Stimulated activated CD4-positive, alpha-beta T cell treated with anti-CD3 and anti-CD28 coated beads, Interleukin-1b, Interleukin-23, amount 100 ng/mL, for 48 hours (primary cell): Measurements from ENCODE around the gene APLN.

Experiments
- DNase-seq: peaks from one replicate; pipeline ENCODE4 v3.0.0-alpha.2; 2020

APLN gene, protein sequence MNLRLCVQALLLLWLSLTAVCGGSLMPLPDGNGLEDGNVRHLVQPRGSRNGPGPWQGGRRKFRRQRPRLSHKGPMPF

DNA sequence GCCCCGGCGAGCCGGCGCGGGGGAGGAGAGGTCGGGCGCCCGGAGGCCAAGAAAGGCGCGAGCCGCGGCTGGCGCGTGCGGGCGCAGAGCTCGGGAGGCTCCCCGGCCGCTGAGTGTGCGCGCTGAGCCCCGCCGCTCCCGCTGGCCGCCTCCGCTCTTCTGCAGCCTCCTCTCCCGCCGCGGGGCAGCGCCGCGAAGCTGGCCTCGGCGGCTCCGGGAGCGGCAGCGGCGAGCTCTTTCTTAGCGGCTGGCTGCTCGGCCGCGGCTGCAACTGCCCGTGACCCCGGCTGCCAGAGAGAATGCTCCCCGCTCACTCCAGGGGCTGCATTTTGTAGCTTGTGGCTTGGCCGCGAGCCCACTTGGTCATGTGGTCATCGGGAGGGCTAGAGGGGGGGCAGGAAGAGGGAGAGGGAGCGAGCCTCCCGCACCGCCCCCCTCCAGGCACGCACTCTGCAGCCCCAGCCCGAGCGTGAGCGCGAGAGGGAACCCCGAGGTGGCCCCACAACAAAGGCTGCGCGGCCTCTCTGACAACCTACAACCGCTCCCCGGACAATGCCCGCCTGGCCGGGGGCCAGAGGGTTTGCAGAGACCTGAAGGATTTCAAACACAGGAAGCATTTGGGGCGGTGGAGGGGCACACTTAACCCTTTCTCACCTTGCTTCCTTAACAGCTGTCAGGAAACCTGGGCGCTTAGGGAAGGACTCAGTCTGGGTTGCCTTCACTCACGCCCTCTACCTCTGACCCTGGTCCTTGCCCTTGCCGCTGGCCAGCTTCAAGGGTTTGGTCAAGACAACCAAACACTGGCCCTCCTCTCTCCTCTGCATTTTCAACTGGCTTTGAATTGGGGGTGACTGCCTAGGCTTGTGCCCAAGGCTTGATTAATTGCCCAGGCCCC lies at the start of gene APLN:
Gene APLN, minus strand, starts transcription at position 305 of the 895 bp plus-strand sequence. CDS start 326 bp downstream, outside the sequence.
- DNase-seq: no peak

DNA sequence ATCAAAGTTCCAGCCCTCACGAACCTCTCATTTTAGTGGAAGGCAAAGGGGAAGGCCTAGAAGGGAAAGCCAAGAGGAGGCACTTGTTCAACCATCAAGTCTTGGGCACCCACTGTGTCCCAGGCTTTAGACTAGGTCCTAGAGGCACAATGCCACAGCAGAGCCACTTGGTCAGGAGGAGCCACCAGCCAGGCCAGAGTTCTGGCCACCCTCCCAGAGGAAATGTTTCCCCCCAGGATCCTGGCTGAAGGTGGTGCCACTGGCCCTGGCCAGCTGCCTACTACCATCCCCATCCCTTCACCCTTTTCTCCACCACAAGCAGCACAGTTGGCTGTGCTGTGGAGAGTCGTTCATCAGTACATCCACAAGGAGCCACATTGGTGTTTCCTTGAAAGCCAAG lies 49.7 kb upstream of the APLN start:
- no peak for DNase-seq

DNA sequence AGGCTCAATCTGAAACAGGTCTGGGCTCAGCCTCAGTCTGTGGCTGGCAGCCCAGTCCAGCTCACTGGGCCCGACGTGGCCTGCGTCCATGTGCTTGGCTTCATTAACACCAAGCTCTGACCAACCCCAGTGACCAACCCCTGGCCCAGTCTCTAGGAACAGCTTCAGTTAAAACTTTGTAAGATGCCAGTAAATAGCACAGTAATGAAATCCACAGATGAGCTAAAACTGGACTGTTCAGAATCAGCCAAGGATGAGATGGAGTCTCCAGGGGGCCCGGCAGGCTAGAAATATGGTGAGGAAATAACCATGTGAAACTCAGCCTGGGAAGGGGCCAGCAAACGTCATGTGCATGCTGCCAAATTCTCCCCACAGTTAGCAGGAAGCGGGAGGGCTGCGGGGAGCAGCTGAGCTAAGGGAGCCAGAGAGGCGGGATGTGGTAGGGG lies 46.9 kb upstream of the APLN start:
- DNase-seq: no peak

DNA sequence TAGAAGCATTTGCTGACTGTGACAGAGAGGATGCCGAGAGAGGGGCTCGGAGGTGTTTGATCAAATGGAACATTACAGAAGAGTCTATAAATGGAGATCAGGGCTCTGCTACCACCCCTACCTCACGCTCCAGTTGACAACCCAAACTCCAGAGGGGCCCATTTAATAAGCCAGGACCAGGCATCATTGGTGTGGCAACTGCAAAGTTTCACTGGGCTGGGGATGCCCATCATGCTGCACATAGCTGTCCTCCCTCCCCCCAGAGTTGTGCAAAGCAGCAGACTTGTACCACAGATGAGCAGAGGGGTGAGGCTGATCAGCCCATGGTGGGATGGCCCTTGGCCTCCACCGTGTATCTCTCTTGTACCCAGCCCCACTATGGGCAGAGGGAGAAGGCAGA lies 45.8 kb upstream of the APLN start:
- DNase-seq: no peak

DNA sequence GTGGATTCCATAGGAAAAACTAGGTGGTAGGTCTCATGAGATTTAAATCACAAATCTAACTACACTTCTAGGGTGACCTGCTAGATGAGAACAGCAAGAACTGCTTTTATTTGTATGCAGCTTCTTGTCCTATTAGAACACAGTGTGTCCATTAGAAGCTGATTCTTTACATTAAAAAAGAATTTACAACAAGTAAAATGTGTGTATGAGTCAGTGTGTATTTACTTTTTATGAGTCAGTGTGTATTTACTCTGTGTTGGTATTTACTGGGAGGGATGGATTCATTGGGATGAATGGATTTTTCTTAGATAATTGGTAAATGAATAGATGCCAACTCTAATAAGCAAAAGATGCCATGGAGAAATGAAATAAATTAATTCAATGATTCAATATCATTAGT lies 43.4 kb upstream of the APLN start:
- no peak for DNase-seq

DNA sequence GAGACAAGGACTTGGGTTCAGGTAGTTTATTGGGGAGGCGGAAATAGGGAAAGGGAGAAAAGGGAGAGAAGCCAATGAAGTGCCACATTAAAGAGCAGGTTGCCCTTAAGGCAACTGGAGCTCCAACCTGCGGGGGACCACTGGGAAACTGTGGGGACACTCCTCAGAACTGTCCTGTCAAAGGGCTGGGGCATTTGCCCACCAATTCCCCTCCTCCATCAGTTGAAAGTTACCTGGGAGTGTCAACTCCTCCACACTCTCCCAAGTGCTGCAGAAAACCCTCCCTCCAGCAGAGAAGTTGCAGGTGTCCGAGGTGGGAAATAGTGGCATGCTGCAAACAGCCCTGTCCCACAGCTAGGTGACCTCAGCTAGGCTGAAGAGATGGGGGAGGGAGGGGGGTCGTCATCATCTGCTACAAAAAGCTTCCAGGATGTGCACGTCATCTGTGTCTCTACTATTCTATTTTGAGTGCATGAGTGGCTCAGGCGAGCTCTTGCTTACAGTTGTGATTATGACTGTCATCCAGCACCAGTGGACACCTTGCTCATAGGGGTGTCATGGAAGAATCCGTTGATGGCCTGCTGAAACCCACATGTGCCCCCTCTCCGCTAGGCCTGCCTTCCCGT lies 42.6 kb upstream of the APLN start:
- DNase-seq: no peak

DNA sequence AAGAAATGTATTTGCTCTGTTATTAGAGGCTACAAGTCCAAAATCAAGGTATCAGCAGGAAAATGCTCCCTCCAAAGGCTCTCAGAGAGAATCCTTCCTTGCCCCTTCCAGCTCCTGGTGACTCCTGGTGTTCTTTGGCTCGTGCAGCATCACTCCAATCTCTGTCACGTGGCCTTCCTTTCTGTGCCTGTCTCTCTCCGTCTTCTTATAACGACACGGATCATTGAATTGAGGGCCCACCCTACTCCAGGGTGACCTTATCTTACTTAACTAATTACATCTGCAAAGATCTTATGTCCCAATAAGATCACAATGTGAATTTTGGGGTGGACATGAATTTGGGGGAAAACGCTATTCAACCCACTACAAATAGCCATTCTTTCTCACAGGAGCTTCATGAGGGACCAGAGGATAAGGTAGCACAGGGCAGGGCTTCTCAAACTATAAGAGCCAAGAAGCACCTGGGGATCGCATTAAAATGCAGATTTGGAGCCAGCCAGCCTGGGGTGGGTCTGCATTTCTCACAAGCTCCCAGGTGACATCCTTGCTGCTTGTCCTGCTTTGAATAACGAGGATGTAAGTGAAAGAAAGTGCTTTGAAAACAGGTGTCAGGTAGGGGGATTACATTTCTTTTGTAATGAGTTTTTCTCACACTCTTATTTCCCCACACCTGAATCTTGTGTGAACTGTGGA lies 41.9 kb upstream of the APLN start:
- DNase-seq: no peak

DNA sequence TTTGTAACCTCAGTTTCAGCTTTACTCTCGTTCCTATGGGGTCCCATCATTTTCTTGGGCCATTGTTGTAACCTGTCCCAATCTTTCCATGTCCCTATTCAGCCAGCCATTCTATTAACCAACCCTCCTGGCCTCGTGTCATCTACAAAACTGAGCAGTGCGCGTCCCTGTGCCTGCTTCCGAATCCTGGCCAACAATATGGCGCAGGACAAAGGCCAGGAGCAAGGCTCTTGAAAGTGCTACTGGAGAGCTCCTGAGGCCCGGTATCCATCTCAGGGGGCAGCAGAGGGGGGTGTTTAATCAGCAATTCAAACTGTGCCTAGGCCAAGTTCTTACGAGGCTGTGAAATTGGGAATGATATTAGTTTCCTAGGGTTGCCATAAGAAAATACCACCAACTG lies 41.2 kb upstream of the APLN start:
- DNase-seq: no peak

DNA sequence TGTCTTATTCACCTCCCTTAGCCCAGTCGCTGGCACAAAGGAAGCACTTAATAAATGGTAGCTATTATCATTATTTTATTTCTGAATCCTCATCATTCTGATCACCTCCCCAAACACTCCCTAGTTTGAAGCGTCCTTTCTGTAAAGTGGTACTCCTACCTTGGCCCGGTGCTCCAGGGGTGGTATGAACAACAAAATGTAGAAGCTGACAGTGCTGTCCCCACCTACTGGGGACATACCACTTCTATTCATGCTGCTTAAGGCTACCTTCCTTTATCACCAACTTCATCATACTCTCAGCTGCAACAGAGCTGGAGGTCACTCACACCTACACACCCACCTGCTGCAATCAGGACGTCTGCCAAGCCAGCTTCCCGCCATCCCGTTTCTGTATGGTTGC lies 40.8 kb upstream of the APLN start:
- no peak for DNase-seq

DNA sequence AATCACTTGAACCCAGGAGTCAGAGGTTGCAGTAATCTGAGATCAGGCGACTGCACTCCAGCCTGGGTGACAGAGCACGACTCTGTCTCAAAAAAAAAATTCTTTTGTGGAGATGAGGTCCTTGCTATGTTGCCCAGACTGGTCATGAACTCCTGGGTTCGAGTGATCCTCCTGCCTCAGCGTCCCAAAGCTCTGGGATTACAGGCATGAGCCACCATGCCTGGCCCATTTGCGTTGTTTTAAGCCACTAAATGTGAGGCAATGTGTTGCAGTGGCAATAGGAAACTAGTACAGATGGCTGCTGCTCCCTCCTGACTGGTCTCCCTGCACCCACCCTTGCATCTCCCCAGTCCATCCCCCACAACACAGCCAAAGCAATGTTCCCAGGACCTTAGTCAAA lies 40.0 kb upstream of the APLN start:
- no peak for DNase-seq

DNA sequence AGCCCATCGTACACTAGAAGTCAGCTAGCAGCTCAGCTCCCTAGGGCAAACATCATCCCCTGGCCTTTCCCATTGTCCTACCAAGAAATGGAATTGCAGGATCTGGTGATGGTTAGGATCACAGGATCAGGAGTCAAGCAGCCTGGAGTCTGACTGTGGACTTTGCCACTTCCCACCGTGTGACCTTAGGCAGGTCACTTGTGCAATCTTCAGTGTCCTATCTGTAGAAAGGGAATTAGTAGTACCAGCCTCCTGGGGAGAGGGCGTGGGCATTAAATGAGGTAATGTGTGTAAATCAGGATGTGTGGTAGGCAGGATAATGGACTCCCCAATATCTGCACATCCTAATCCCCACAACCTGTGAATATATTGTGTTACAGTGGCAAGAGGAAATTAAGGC lies 38.6 kb upstream of the APLN start:
- DNase-seq: no peak

DNA sequence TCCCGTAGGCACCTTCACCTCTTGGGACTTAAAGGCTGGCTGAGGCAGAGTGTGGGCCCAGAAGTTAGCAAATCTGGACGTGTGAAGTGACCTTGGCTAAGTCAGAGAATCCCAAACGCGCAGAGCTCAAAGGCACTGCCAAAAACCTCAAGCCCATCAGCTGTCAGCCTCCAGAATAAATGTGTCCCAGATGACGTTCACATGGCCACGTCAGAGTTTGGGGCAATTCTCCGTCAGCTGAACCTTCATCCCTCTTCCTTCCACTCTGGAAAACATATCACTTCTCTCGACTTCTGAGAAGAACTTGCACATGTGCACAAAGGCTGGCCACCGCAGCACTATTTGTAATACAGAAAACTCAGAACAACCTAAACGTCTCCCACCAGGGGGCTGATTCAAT lies 35.7 kb upstream of the APLN start:
- no peak for DNase-seq

DNA sequence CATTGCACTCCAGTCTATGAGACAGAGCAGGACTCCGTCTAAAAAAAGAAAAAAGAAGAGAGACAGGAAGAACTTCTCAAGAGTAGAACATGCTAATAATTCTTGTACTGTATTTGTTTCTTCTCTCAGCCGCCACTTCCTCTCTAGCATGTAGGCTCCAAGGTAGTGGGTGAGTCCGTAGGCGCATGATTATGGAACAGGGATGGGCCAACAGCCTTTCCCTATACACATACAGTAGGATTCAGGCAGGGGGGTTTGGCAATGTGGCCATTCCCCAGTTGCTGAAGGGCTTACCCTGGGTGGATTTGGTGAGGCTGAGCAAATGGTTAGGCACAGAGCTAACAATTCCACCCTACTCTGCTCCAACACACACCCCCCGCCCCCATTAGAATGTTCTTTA lies 35.0 kb upstream of the APLN start:
- no peak for DNase-seq

DNA sequence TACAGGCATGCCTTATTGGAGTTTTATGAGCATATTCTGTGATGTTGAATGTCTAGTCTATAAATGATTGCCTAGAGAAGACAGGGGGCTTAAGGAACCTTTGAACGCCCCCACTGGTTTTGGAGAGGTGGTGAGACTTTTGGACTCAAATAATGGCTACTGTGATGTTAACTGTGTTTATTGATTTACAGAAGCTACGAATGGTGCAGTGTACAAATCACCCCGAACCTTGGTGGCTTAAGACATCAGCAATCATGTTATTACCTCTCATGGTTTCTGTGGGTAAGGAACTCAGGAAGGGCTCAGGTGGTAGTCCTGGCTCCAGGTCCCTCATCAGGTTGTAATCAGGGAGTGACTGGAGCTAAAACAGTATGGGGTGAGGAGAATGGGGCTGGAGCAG lies 33.3 kb upstream of the APLN start:
- DNase-seq: no peak

DNA sequence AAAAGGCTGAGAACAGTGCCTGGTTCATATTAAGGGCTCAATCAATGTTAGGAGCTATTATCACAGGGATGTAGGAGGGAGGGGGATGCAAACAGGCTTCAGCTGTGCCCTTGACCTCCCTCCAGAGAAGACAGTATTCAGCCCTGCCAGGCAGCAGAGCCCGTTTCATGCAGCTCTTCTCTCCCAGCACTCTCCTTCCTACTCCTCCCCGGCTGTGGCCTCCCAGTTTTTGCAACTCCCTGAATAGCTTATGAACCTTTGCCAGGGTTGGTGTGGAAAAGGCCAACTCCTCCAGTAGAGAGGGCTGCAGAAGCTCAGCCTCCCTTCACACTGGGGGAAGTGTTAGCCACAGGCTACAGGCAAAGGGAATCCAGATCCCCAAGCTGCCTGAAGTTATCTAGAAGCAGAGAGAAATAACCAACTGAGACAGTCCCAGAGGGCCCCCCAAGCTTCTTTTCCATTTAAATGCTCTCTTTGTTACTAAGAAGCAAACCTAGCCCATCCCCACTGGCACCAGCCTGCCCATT lies 31.7 kb upstream of the APLN start:
- DNase-seq: no peak

DNA sequence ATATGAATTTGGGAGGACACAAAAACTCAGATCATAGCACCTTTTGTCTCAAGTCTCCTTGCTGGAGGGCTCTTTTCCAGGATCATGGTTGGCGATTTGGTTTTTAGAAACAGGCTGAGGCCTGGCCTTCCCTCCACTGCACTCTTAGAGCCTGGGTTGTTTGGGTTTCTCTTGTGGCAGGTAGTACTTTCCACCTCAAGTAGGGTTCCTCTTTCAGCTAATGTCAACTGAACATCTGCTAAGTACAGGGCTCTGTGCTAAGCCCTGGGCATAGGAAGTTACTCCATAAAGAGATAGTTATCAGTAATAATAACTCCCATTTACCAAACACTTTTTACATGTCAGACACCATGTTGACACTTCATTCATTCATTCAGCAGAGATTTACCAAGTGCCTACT lies 28.2 kb upstream of the APLN start:
- no peak for DNase-seq

DNA sequence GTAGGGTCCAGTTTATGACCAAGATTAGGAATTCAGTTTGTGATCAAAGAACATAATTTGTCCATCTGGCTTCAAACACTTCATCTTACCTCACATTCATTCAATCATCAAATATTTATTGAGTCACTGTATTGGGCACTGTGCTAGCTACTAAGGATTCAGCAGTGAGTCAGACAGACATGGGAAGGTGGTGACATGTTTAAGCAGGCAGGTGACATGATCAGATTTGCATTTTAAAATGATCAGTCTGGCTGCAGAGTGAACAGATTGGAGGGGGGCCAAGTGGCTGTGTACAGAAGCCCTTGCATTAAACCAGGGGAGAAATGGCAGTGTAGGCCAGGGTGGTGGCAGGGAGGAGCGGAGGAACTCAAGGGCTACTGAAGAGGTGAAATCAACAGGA lies 25.1 kb upstream of the APLN start:
- DNase-seq: no peak

DNA sequence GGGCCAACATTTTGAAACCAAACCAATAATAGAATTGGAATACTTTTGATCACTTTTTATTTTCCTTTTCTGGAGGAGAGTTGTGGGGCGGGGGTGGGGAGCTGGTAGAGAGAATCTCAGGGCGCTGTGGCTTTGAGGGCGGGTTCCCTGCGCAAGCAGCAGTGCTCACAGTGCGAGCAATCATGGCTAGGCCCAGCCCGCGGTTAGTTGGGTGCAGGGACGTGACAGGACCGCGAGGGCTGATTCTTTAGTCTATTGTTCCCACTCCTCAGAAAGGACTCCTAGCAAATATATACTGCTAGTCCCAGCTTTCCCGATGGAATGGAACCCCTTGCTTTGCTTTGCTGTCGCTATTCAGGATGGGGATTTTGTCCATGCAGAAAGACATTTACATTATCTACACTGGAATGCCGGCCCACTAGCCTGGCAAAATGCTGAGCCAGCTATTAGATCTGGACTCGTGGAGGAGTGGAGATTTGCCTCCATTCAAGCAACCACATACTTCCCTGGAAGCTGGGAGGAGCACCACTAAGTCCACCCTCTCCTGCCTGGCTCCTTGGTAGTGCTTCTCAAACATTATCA lies 23.9 kb upstream of the APLN start:
- DNase-seq: peak; percentile 11

DNA sequence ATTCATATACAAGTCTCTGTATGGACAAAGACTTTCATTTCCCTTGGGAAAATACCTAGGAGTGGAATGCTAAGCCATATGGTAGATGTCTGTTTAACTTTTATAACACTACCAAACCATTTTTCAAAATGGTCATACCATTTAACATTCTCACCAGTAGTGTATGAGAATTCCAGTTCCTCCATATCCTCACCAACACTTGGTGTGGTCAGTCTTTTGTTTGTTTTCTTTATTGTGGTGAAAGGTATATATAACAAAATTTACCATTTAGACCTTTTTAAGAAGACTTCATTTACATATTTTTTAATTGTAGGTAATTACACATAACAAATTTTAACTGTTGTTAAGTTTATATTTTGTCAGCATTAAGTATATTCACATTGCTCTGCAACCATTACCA lies 12.7 kb upstream of the APLN start:
- no peak for DNase-seq

DNA sequence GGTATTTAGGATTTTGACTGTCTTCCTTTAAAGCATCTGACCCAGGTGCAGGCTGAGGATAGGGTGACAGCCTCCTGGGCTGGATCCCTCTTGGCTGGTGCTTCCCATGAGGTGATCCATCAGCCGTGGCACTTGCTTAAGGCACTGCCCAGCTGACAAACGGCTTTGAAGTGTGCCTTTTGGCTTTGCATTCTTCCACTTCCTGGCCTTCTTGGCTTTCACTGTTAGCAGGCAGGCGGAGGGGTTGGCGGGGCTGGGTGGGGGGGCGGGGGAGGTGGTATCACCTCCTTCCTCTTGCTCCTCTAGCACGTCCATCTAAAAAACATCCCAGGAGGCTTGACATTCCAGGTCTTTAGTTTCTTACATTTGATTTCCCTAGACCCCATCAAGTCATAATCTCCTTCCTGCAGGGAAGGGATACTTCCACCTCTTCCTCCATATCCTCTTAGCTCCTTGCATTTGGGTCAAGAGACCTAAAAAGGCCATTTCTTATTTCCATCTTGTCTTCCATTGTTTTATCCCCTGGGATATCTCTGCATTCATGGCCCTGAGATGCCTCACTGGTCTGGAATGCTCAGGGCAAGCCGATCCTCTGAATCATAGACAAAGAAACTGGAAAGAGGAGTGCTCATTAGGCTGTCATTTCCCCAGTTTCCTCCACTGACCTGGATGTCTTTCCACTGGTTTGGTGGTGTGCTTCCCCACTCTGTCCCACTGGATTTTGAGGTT lies 11.3 kb upstream of the APLN start:
- no peak for DNase-seq

DNA sequence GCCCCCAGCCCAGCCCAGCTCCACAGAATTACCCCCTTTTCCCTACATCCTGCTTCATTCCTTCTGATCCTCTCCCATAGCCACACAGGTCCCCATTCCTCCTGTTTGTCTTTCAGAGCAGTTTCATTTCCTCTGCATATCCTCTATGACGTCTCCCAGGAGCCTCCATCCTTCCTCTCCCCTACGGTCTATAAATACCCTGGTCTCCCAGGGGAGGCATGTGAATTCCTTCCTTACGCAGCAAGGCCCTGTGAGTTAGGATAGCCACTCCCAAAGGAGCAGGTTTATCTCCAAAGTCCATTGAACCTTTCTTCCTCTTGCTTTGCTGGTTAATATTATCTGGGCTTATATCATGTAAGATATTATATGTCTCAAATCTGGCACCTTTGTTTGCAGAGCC lies 8.4 kb upstream of the APLN start:
- no peak for DNase-seq

DNA sequence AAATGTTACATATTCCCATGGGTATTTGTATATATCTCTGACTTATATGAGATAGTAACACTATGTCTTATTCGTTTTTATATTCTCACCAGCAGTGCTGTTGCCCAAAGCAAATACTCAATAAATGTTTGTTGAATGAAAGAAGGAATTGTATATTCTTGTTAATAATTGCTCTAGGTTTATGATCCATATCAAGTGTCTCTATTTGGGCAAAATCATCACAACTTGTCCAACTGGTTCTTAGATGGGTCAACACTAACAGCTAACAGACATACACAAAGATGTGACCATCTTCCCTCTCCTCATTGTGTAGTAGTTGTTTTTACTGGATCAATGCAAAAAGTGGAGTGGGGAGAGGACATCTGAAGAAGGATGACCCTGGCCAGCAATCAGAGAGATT lies 6.6 kb upstream of the APLN start:
- DNase-seq: no peak
